GM19452 (cell line): ENCODE measurements around the gene WRNIP1.

Source experiments
- ATAC-seq: cut with Tn5 transposase; IDR thresholded peaks from one replicate; pipeline ENCODE4 v1.9.1; 2021; ENCODE audit not compliant: unreplicated experiment

WRNIP1 gene

DNA sequence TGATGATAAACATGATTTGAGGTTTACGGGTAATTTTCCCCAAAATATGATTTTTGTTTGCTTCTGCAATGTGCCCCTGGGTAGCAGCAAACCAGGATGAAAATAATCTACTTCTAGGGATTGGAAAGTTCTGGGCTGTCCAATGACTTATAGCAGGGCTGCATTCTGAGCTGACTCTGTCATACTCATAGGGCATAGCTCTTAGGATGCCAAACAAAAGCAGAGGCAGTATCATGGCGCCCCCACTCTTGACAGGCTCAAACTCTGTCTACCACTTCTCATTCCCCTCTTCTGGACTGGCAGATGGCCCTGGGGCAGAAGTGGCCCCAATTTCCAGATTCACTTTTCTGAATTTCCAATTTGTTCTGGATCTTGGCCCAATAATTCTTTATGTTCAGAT, 66.2 kb downstream of the WRNIP1 start:
- no peak for ATAC-seq

DNA sequence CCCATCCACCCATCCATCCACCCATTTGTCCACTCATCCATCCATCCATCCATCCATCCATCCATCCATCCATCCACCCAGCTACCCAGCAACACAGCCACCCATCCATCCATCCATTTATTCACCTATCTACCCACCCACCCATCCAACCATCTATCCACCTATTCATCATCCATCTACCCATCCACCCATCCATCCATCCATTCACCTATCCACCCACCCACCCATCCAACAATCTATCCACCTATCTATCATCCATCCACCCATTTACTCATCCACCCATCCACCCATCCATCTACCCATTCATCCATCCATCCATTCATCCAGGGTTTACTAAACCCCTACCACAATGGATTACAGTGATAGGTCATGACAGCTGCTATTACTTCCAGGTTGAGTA, 69.1 kb downstream of the WRNIP1 start:
- no peak for ATAC-seq
